AG09309 (cell line): ENCODE data around the gene DHRS2.
"Not testable (repeated sequence)": the region's sequence is repeated elsewhere in the genome, so short reads cannot be mapped to it uniquely, and the experiment has no call there.

Experiments
- DNase-seq: peaks from one replicate; pipeline ENCODE4 v3.0.0-alpha.2; 2010; ENCODE audit warnings: low read depth
- H3K4me3 ChIP-seq: 2 replicates; pipeline ENCODE4 v1.5.1; 2011; ENCODE audit warnings: mild to moderate bottlenecking, low read depth, low read length, moderate library complexity; ENCODE audit not compliant: control insufficient read depth
- TF ChIP-seq, protein P1 (sequence below): IDR thresholded peaks from 2 replicates; pipeline ENCODE4 v1.5.1; 2011; ENCODE audit warnings: mild to moderate bottlenecking, low read depth, low read length, inconsistent platforms; ENCODE audit not compliant: insufficient read depth, control insufficient read depth; ENCODE audit errors: missing control alignments

DHRS2 gene, protein sequence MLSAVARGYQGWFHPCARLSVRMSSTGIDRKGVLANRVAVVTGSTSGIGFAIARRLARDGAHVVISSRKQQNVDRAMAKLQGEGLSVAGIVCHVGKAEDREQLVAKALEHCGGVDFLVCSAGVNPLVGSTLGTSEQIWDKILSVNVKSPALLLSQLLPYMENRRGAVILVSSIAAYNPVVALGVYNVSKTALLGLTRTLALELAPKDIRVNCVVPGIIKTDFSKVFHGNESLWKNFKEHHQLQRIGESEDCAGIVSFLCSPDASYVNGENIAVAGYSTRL

DNA sequence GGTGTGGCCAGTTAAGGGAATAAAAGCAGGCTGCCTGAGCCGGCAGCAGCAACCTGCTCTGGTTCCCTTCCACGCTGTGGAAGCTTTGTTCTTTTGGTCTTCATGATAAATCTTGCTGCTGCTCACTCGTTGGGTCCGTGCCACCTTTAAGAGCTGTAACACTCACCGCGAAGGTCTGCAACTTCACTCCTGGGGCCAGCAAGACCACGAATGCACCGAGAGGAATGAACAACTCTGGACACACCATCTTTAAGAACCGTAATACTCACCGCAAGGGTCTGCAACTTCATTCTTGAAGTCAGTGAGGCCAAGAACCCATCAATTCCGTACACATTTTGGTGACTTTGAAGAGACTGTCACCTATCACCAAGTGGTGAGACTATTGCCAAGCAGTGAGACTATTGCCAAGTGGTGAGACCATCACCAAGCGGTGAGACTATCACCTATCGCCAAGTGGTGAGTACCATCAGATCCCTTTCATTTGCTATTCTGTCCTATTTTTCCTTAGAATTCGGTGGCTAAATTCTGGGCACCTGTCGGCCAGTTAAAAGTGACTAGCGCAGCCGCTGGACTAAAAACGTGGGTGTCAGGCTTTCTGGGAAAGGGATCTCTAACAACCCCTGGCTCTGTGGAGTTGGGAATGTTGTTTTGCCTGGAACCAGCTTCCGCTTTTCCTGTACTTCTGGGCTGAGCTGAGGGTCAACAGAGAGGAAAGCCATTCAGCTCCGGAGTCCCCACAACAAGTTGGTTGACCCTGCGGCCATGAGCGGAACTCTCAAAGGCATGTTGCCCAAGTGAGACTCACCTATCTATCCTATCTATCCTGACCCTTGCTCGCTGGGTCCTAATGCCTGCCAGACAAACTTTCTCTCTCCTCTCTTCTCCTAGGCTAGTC, at the start of gene DHRS2:
TSS of gene DHRS2 (plus strand) at position 48 of the 895 bp plus-strand sequence. CDS start 2,501 bp downstream, outside the sequence.
- no peak within 1 kb of the TSS for H3K4me3 ChIP-seq
- DNase-seq: no peak
- TF ChIP-seq, protein P1, sequence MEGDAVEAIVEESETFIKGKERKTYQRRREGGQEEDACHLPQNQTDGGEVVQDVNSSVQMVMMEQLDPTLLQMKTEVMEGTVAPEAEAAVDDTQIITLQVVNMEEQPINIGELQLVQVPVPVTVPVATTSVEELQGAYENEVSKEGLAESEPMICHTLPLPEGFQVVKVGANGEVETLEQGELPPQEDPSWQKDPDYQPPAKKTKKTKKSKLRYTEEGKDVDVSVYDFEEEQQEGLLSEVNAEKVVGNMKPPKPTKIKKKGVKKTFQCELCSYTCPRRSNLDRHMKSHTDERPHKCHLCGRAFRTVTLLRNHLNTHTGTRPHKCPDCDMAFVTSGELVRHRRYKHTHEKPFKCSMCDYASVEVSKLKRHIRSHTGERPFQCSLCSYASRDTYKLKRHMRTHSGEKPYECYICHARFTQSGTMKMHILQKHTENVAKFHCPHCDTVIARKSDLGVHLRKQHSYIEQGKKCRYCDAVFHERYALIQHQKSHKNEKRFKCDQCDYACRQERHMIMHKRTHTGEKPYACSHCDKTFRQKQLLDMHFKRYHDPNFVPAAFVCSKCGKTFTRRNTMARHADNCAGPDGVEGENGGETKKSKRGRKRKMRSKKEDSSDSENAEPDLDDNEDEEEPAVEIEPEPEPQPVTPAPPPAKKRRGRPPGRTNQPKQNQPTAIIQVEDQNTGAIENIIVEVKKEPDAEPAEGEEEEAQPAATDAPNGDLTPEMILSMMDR: no peak

DNA sequence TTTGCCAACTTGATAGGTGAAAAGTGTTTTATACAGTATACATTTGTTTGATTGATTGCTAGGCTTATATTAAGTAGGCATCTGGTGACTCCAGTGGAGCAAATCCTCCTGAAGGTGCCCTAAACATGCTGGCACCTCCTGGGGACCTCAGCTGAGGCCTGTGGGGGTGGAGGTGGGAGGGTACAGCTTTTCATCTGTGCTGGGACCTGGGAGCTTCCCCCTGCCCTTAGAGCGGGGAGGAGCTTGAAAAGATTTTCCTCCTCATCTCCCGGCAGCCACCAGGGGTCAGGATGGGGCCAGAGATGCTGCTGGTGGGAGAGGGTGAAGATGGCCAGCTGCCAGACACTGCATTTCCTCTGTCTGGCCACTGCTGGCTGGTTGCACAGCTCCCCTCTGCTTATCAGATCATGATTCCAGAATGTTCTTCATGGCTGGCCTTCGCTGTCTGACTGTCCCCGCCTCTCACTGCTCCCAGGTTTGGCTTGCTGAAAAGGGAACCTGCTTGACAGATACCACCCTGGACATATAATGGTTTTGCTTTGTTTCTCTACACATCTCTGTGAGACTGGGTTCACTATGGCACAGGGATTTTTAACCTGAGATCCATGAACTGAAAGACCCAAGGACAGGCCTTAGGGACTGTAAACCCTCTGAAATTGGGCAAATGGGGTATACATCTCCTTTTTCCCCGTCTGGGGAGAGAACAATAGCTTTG, 47.1 kb upstream of the DHRS2 start:
- TF ChIP-seq, protein P1: peak; percentile 80
- no peak overlapping the region for H3K4me3 ChIP-seq
- DNase-seq: peak; percentile 40

DNA sequence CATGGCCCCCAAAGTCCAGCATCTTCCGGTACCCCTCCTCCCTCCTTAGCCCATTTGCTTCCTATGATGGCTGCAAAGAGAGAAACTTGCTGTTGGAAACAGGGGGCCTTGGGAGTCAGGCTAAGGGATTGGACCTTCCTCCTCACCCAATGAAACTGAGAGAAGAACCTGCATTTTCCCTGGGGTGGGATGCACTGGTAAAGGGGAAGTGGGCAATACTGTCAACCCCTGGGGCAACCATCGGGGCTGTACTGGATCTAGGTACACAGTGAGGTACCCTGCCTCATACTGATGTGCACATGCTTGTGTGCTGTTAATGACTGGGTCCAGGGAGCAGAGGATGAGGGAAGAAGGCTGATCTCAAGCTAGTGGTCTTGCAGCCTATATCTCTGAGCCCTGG, 46.6 kb upstream of the DHRS2 start:
- TF ChIP-seq, protein P1: no peak
- no peak overlapping the region for H3K4me3 ChIP-seq

DNA sequence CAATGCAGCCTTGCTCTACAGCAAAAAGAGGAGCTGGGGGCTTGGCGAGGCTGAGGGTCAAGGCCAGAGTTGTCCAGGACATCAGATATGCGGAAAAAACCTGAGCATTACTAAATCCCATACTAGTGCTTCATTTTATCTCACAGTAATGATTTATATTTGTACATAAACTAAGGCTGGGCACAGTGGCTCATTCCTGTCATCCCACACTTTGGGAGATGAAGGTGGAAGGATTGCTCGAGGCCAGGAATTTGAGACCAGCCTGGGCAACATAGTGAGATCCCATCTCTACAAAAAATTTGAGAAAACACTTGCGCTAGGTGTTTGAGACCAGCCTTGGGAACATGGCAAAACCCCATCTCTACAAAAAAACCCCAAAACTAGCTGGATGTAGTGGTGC, 46.0 kb upstream of the DHRS2 start:
- TF ChIP-seq, protein P1: no peak
- no peak for DNase-seq
- no peak overlapping the region for H3K4me3 ChIP-seq

More for the DNA sequence above, 46.6 kb upstream of the DHRS2 start:
- DNase-seq: no peak

DNA sequence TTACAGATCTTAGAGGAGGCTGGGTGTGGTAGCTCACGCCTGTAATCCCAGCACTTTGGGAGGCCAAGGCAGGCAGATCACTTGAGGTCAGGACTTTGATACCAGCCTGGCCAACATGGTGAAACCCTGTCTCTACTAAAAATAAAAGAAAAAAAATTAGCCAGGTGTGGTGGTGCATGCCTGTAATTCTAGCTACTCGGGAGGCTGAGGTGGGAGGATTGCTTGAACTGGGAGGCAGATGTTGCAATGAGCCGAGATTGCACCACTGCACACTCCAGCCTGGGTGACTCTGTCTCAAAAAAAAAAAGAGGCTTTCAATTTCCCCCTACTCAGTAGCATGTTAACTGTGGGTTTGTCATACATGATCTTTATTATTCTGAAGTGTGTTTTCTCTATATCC, 42.0 kb upstream of the DHRS2 start:
- H3K4me3 ChIP-seq, DNase-seq: not testable (repeated sequence)

DNA sequence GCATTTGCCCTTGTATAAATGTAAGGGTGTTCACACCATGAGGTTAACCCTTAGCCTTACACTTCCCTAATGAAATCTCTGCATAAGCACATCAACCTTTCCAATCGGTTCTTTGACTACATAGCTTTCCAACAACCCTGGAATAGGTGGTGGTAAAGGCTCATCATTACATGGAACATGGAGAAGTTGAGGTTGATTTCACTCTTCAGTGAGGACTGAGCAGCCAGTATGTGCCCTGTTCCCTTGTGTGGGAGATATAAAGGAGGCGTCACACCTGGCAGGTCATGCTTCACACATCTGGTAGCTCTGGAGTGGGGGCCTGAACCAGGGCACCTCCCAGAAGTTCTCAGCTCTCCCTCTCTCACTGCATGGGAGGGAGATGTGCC, 35.8 kb upstream of the DHRS2 start:
- TF ChIP-seq, protein P1: no peak
- DNase-seq: no peak
- no peak overlapping the region for H3K4me3 ChIP-seq

DNA sequence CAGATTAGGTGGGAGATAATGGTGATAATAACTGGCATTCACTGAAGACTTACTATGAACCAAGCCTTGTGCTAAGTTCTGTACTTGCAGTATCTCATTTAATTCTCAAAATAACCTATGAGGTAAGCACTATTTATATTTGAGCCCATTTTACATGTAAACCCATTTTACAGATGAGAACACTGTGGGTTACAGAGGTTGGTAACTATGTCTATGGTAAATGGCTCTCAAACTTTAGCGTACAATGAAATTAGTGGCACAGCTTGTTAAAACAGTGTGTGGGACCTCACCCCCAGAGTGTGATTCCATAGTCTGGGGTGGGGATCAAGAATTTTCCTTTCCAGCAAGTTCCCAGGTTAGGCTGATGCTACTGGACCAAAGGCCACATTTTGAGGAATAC, 35.4 kb upstream of the DHRS2 start:
- no peak overlapping the region for H3K4me3 ChIP-seq
- no peak for DNase-seq
- TF ChIP-seq, protein P1: no peak
